GM21360 (cell line): ENCODE data around the gene UBD.

Experiments
- ATAC-seq: cut with Tn5 transposase; IDR thresholded peaks from one replicate; pipeline ENCODE4 v1.9.1; 2021; ENCODE audit warnings: mild to moderate bottlenecking, moderate library complexity; ENCODE audit not compliant: unreplicated experiment

Gene UBD

DNA sequence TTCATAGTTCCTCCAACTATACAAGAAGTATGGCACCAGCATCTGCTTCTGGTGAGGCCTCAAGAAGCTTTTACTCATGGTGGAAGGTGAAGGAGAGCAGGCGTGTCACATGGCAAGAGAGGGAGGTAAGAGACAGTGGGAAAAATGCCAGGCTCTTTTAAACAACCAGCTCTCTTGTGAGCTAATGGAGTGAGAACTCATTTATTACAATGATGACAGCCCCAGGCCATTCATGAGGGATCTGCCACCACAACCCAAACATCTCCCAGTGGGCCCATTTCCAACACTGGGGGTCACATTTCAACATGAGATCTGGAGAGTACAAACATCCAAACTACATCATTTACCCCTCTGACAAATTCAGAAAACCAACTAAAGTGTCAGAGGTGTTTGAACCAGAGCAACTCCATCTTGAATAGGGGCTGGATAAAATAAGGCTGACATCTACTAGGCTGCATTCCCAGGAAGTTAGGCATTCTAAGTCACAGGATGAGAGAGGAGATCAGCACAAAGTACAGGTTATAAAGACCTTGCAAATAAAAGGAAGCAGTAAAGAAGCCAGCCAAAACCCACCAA lies 2.2 kb upstream of the UBD start:
- no peak for ATAC-seq

DNA sequence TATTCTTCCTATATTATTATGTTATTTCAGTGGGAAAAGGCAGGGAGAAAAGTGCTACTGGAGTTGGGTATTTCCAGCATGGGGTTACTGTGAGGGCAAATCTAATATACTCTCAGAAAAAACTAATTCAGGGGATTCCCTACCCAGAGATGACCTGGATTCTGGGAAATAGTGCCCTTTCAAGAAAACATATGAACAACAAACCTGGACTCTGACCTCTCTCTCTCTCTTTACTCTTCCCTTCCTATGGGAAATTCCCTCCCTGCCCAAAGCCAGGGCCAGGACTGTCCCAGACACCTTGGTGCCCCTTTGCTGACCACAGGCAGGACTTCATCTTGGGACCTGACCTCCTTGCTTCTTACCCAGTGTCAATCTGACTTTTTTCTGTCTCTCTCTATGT lies 1.6 kb upstream of the UBD start:
- ATAC-seq: no peak

DNA sequence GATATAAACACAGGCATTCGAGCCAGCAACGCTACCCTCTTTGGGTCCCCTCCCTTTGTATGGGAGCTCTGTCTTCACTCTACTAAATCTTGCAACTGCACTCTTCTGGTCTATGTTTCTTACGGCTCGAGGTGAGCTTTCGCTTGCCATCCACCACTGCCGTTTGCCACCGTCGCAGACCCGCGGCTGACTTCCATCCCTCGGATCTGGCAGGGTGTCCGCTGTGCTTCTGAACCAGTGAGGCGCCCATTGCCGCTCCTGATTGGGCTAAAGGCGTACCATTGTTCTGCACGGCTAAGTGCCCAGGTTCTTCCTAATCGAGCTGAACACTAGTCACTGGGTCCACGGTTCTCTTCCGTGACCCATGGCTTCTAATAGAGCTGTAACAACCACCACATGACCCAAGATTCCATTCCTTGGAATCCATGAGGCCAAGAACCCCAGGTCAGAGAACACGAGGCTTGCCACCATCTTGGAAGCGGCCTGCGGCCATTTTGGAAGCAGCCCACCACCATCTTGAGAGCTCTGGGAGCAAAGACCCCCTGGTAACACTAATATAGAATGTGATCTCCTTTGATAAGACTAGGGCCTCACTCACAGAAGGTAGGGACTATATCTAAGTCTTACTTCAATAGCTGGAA lies 973 bp downstream of the UBD start:
- no peak for ATAC-seq

DNA sequence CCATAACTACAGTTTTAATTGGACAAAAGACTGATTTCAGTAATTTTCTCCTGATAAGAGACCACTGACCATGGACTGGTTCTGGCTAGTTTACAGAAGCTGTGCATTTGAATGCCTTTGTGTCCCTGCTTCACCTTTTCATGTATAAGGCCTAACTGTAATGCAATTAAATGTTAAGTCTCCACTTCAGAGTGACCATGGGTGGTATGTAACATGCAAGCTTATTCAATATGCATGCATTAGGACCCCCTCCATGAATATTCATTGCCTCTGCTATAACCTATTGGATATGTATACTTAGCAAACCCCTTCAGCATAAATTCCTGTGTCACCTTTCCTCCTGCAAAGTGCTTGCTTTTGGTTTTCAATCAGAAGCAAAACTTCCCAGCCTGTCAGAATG lies 2.2 kb downstream of the UBD start:
- no peak for ATAC-seq

DNA sequence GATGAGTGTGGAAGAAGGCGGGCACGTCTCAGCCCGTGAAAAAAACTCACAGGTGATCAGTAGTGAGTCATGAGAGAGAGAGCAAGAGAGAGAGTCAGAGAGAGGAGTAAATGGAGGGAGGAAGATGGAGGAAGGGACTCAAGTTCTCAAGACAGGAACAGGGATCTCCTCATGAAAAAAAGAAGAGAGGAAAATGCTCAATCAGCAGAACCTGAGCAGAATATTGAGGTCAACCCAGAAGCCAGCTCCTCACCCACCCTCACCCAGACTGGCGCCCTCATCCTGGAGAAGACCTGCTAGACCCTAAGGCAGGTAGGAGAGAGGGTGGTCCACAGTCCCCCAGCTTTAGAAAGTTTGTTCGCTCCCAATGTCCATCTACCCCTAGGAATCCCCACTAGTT lies 4.8 kb downstream of the UBD start:
- no peak for ATAC-seq

DNA sequence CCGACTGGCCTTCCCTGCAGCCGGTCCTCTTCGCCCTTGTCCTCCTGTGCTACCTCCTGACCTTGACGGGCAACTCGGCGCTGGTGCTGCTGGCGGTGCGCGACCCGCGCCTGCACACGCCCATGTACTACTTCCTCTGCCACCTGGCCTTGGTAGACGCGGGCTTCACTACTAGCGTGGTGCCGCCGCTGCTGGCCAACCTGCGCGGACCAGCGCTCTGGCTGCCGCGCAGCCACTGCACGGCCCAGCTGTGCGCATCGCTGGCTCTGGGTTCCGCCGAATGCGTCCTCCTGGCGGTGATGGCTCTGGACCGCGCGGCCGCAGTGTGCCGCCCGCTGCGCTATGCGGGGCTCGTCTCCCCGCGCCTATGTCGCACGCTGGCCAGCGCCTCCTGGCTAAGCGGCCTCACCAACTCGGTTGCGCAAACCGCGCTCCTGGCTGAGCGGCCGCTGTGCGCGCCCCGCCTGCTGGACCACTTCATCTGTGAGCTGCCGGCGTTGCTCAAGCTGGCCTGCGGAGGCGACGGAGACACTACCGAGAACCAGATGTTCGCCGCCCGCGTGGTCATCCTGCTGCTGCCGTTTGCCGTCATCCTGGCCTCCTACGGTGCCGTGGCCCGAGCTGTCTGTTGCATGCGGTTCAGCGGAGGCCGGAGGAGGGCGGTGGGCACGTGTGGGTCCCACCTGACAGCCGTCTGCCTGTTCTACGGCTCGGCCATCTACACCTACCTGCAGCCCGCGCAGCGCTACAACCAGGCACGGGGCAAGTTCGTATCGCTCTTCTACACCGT lies 6.1 kb downstream of the UBD start:
- no peak for ATAC-seq

DNA sequence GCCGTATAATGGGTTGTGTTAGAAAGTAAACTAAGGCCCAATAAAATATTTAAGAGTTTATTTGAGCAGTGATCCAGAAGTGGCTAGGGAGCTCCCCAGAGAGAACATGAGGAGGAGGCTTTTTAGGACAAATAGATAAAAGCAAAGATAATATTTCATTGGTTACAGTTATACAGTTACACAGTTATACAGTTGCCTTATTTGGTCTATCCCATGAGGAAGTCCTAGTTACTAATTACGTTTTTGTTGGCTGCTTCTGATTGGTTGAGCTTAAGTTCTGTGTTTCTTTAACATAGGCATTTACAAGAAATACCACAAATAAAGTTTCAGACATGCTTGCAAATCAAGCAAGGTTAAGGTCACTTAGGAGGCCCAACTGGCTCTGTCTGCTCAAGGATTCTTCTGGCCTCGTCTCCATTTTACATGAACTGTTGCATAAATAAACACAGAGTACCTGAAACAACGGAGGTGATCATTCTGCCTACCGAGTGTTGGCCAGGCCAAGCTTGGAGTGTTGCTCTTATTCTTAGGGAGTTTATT lies 7.0 kb downstream of the UBD start:
- ATAC-seq: peak; percentile 81

DNA sequence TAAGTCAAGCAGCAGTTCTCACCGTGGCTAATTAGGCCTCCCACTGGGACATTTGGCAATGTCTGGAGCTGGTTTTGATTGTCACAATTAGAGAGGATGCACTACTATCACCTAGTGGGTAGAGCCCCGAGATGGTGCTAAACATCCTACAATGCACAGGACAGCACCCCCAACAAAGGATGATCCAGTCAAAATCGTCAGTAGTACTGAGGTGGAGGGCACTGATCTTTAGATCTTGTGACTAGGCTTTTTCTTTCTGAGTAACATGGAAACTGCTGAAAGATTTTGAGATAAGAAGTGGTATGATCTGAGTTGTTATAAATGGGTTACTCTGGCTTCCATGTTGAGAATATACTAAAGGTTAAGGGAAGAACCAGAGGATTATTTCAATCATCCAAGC lies 12.0 kb downstream of the UBD start:
- ATAC-seq: no peak

DNA sequence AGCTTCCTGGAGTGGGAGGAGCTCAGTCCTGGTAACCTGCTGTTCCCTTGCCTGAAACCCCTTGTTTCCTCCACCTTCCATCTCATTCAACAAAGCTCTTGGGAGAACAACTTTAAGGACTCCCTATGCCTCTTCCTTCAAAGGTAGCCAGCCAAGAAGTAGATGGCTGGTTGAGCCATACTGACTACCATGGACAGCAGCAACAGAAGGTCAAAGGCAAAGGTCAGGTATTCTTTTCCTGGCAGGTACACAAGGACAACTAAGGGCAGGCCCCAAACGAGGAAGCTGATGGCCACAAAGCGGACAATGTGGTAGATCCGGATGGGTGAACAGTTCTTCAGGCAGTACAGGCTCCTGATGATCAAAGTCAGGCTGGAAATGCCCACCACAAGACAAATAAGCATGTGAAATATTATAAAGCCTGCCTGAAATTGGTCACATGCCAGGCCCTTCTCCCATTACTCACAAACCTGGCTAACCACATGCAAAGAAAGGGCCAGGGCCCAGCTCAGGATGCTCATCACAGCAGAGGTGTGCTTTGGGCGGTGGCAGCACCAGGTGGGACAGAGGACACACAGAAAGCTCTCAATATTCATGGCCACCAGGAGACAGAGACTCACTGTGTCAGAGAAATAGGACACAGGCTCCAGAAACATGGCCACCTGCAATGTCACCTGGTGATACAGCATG lies 21.7 kb downstream of the UBD start:
- no peak for ATAC-seq

DNA sequence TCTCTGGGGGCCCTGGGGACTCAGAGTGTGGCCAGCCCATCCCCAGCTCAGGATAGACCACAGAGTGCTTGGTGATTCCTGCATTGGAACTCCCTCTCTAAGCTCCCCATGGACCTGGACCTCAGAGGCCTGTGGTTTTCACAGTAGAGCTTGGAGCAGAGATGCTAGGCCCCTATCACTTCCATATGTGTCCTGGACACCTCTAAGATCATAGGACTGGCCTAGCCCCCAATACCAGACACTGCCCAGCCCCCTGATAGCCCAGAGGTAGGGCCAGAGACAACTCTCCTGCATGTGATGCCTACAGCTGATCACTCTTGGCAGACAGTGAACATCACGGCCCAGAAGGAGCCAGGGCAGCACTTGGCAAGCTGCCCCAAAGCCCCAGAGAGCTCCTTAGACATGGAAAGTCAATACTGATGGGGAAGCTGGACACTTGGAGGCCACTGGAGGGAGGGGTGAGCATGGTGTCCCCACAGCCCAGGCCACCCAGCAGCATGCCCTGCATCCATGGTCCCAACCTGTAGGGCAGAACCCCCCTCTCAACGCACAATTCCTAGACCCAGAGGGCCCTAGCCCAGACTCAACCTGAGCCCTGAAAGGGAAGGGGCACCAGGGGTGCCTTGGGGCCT lies 27.1 kb downstream of the UBD start:
- ATAC-seq: no peak

DNA sequence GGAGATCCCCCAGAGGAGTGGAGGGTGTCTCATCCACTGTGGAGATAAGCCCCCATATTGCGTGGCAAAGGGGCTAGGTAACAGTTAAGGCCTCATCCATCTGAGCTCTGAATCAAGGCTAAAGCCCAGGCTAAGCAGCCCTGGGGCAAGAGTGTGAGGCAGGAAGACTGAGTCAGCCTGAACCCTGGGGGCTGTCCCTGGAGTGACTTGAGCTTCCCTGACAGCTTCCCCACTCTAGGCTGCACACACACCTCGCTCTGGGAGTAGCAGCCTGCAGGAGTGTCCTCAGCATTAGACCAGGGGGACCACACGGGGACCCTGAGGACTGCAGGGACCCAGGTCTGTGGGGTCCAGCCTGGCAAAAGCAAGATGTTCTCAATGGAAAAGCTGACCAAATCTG lies 27.9 kb downstream of the UBD start:
- no peak for ATAC-seq

DNA sequence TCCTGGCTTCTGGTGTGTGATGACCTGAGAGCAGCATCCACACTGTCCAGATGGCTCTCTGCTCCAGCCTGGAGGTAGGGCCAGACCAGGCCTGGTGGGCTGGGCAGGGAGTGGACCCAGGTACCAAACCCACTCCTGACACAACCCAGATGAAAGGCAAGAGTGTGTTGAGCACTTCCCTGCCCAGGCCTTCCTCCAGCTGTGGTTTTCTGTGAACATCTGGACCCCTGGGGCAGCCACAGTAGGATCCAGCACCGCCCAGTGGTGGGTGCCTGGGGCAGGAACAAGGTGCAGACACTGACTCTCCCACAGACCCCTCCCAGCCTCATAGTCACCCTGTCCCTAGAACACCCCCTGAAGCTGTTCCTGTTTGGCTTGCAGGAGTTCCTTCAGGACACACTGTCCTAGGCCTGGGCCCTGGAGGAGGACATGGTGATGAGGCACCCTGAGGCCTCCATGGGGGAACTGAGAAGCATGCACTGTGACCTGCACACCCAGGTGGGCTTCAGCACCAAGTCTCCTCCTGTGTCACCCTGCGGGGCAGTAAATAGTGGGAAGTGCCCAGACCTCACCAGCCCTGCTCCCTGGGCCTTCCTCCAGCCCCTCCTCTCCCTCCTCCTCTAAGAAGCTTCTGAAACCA lies 28.7 kb downstream of the UBD start:
- no peak for ATAC-seq

DNA sequence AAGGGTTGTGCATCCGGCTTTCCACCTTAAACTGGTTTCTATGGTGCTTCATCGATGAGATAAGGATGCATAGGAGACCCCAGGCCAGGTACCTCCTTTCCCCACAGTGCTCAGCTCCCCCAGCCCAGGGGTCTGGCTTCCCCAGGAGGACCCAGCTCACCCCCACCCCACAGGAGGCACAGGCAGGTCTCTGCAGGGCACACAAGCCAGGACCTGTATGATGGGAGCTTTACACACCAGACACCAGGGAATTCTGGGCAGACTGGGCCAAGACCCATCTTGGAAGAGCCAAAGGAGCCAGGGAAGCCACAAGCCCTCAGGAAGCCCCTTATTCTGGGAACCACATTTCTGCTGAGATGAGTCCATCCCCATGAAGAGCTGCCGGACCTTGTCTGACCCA lies 29.6 kb downstream of the UBD start:
- ATAC-seq: no peak

DNA sequence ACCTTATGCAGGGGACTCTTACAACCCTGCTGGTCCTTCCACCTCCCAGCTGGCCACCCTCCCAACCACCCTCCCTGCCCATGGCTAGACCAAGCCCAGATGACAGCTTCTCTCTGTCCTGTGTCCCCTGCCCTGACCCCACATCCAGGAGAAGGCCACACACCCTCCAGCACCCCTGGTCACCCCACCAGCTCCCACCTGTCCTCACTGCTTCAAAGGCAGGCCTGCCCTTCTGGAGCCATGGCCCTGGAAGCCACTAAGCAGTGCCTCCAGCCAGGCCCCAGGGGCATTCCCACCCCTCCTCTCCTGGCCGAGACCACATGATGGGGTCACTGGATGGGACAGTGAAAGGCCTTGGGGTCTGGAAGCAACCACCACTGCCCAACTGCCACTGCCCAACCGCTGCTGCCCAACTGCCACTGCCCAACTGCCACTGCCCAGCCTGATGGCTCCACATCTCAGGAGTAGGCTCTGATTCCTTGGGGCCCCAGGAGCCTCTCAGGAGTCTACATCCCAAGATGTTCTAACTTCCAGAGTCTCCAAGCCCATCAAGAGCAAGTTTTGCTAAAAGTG lies 30.5 kb downstream of the UBD start:
- ATAC-seq: no peak

DNA sequence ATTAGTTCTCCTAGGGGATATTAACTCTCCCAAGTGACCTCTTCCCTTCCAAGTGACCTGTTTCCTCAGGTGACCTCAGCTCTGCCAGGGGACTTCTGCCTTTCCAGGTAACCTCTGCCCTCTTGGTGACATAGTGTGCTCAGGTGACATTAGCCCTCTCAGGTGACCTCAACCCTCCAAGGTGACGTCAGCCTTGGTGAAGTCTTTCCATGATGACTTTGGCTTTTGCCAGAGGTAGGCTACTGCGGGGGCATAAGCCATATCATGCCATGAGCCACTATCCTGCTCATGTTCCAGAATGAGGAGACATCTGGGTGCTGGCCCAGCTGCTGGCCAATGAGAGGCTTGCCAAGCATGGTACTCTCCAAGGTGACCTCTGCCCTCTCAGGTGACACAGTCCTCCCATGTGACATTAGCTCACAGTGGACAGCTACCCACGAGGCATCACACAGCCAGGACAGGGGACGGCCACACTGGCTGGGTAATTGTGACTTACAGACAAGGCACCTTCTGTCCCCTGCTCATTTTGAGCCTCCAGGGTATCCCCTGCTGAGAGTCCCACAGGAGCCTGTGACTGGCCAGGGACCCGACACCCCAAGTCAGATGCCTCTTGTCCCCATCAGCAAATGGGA lies 31.1 kb downstream of the UBD start:
- no peak for ATAC-seq

DNA sequence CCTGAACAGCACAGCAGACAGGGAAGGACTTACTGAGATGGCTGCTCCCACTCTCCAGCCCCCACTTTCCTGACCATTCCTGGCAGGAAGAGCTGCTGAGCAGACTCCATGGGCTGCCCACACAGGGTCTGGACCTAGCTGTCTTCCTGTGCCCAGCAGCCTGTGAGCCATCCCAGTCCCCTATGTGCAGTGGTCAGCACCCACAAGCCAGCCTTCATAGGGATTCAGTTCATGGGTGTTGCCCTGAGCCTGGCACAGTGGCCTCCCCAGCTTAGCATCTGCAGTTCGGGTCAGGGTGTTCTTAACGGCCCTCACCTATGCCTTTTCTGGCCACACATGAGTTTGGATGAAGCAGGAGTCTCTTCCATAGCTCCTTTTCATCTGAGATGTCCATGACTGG lies 32.0 kb downstream of the UBD start:
- ATAC-seq: no peak

DNA sequence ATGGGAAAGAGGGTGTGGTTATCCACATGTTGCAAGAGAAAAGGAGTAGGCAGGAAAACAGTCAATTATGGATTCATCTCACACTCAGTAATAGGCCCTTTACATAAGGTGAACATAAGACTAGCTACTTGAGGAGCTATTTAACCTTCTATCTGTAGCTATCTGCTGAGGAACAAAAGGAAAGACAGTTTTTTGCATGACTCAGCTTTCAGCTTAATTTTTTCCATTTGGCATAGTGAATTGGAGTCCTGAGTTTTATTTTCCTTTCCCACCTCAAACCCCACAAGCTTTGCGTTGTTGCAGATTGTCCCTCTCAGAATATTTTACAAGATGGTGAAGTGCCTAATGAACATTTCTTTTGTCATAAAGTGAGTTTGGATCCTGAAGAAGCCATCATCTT lies 32.4 kb downstream of the UBD start:
- ATAC-seq: no peak

DNA sequence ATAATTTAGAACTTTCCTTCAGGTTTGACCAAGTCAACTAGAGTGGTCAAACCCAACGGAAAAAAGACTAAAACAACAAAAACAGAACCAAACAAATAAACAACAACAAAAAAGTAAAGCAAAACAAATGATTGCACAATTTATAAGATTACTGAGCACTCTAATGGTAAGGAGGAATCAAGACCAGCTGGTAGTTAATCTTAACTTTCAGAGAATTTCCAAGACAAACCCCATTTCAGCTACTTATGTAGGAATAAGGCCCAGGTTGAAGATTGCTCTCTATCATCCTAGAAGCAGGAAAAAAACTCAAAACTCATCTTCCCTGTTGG lies 34.3 kb downstream of the UBD start:
- no peak for ATAC-seq

DNA sequence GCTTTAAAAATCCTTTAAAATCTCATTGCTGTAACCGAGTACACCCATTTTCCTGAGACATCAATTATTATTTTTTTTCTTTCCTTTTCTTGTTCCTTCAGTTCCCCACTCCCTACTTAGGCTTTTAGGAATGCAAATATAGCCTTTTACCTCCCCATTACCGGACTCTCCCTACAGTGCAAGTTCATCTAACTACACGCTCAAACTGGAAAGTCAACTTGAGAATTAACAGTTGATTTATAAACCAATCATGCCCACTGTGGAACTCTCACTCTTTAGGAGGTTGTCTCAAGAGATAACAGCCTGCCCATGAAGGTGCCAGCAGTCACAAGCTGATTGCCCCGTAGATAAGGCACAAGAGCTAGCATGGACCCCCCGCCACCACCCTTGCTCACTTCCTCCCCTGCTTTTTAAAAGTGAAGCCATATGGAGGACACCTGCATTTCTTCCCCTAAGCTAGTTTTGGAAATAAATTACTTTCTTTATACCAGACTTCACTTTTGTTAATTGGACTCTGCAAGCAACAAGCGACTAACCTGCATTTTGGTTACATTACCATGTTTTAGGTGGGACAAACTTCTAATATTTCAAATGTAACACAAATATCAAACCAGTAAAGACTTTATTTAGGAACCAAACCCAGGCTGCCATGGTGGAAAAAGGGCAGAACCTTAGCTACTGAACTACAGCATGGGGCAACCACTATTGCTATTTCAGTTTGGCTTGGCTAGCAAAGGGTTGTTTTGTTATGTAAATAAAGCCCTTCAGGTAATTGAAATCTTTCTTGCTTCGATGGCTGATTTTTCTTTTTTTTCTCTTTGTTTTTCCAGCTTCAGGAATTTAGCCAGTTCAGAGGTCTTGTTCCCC lies 34.9 kb downstream of the UBD start:
- ATAC-seq: no peak
